K562 (cell line): ENCODE measurements around the gene EHBP1. TPM values are rescaled to one million over a fixed set of nuclear protein-coding genes. Genes with fewer than 3 reads are reported as not detected.

Source experiments
- ATAC-seq: fragments of 200-7000 bp; cut with Tn5 transposase; 3 replicates; pipeline ENCODE4 v1.9.1; 2020; ENCODE audit warnings: moderate library complexity
- BruUV-seq: library from RNA; stranded (reverse); fragments of 400-500 nt; replicated peaks from 2 replicates; lab custom pipeline; 2021; lab: Mats Ljungman, UMichigan
- CTCF ChIA-PET: fragments of 300-600 bp; formaldehyde crosslinking; extraction: SDS; loops from one replicate; lab custom pipeline; 2021; ENCODE audit warnings: low intra/inter-chr PET ratio; lab: Yijun Ruan, JAX
- POLR2A ChIA-PET: fragments of 300-600, 350-650 bp; sonication (Branson Sonifier 250); formaldehyde crosslinking; extraction: SDS; loops from one replicate; lab custom pipeline; 2021; ENCODE audit warnings: antibody characterized with exemption, inconsistent platforms; lab: Yijun Ruan, JAX
- DNase-seq, 4 experiments: peaks; one replicate each; pipeline versions ENCODE4 v3.0.0 to v3.0.0-alpha.2; 2011 to 2018; ENCODE audit warnings: low spot score in 3 of 4, mixed read lengths in 3 of 4; ENCODE audit errors: extremely low read depth in 1 of 4
- FAIRE-seq: peaks from 2 replicates; lab custom pipeline; 2011; peaks lifted over from hg19 to GRCh38; lab: Jason Lieb, UNC
- H2AFZ ChIP-seq: 2 replicates; pipeline ENCODE4 v1.6.0; 2011; ENCODE audit warnings: low read depth, low read length, control low read depth, inconsistent platforms
- H3K27ac ChIP-seq: fragments of 200-600 bp; 3 replicates; pipeline ENCODE4 v1.8.0; 2011; ENCODE audit warnings: low read depth, mild to moderate bottlenecking, control low read depth, inconsistent platforms, low read length, moderate library complexity, mixed read lengths; ENCODE audit errors: extremely low read depth
- H3K27me3 ChIP-seq, 2 experiments: fragments of 300-600 bp in 1 of 2; 2 replicates in 1 of 2; 3 replicates in 1 of 2; pipeline versions ENCODE4 v1.6.0 to v1.8.0; 2011; ENCODE audit warnings: inconsistent platforms in 2 of 2, low read length in 2 of 2, mild to moderate bottlenecking in 1 of 2, mixed read lengths in 1 of 2, moderate library complexity in 1 of 2; ENCODE audit not compliant: control insufficient read depth in 2 of 2, insufficient read depth in 2 of 2
- H3K36me3 ChIP-seq: fragments of 300-600 bp; 3 replicates; pipeline ENCODE4 v1.8.0; 2011; ENCODE audit warnings: mild to moderate bottlenecking, low read length, inconsistent platforms; ENCODE audit not compliant: control insufficient read depth, insufficient read depth
- H3K4me1 ChIP-seq, 2 experiments: fragments of 200-600 bp in 1 of 2; replicated peaks in 1 of 2; 2 replicates in 1 of 2; 3 replicates in 1 of 2; pipeline versions ENCODE4 v1.5.1 to v1.8.0; 2011; ENCODE audit warnings: inconsistent platforms in 2 of 2, low read length in 2 of 2, mild to moderate bottlenecking in 1 of 2, mixed read lengths in 1 of 2, moderate library complexity in 1 of 2; ENCODE audit not compliant: control insufficient read depth in 2 of 2, insufficient read depth in 2 of 2
- H3K4me2 ChIP-seq: 2 replicates; pipeline ENCODE4 v1.6.1; 2011; ENCODE audit warnings: low read length, control low read depth, inconsistent platforms, mixed read lengths; ENCODE audit not compliant: insufficient read depth
- H3K4me3 ChIP-seq: fragments of 200-600 bp; sonication (generic), shearing (Covaris generic); 2 replicates; pipeline ENCODE4 v1.5.1; 2016; ENCODE audit warnings: control low read depth, inconsistent platforms
- H3K79me2 ChIP-seq: fragments of 200-600 bp; 3 replicates; pipeline ENCODE4 v1.8.0; 2011; ENCODE audit warnings: low read length, inconsistent platforms; ENCODE audit not compliant: control insufficient read depth, insufficient read depth
- H3K9ac ChIP-seq, 2 experiments: 2 replicates each; pipeline versions ENCODE4 v1.6.0 to v1.6.1; 2011; ENCODE audit warnings: low read depth in 2 of 2, low read length in 2 of 2, control low read depth in 1 of 2, inconsistent platforms in 1 of 2, mild to moderate bottlenecking in 1 of 2, mixed read lengths in 1 of 2; ENCODE audit not compliant: insufficient read depth in 1 of 2
- H3K9me1 ChIP-seq: one replicate; pipeline ENCODE4 v1.6.0; 2011; ENCODE audit warnings: inconsistent platforms, mild to moderate bottlenecking, low read length, moderate library complexity; ENCODE audit not compliant: control insufficient read depth, insufficient read depth
- H3K9me3 ChIP-seq: replicated peaks from 2 replicates; pipeline ENCODE4 v1.5.1; 2011; ENCODE audit warnings: low read depth, low read length, inconsistent platforms; ENCODE audit not compliant: control insufficient read depth, insufficient read depth
- H4K20me1 ChIP-seq: replicated peaks from 2 replicates; pipeline ENCODE4 v1.6.1; 2011; ENCODE audit warnings: low read length, inconsistent platforms, mixed read lengths; ENCODE audit not compliant: control insufficient read depth, insufficient read depth
- GATAD2A ChIP-seq: fragments of 450-650 bp; IDR thresholded peaks from 2 replicates; pipeline ENCODE4 v1.6.1; 2017
- NR1H2 ChIP-seq: sonication (generic); formaldehyde crosslinking; IDR thresholded peaks from 2 replicates; pipeline ENCODE4 v1.4.0; 2020; ENCODE audit warnings: mild to moderate bottlenecking, missing genetic modification reagents
- POLR2G ChIP-seq: fragments of 200-400 bp; formaldehyde crosslinking; IDR thresholded peaks from 2 replicates; pipeline ENCODE4 v1.6.1; 2017; ENCODE audit warnings: low read depth, mild to moderate bottlenecking, antibody characterized with exemption, low read length, moderate library complexity
- PRMT5 ChIP-seq: sonication (generic); formaldehyde crosslinking; IDR thresholded peaks from 2 replicates; pipeline ENCODE4 v1.5.0; 2020; ENCODE audit warnings: missing genetic modification reagents
- SP2 ChIP-seq: IDR thresholded peaks from 2 replicates; pipeline ENCODE4 v1.6.1; 2011; ENCODE audit warnings: mild to moderate bottlenecking, low read depth, low read length, moderate library complexity; ENCODE audit not compliant: poor library complexity, severe bottlenecking; ENCODE audit errors: extremely low read depth
- U2AF1 ChIP-seq: fragments of 200-400 bp; formaldehyde crosslinking; optimal IDR thresholded peaks from 2 replicates; pipeline ENCODE3; 2017; ENCODE audit warnings: mild to moderate bottlenecking, low read depth, low read length, moderate library complexity
- ZNF143 ChIP-seq: sonication (generic); formaldehyde crosslinking; IDR thresholded peaks from 2 replicates; pipeline ENCODE4 v1.9.0; 2022; ENCODE audit warnings: mild to moderate bottlenecking, missing genetic modification reagents
- ZNF212 ChIP-seq: fragments of 450-650 bp; formaldehyde crosslinking; IDR thresholded peaks from 2 replicates; pipeline ENCODE4 v1.4.0; 2020; ENCODE audit warnings: mild to moderate bottlenecking
- WGBS: fragments of 100-300 bp; shearing (Covaris generic); methylation state at CpG from one replicate; pipeline ENCODE4 v1.1.6; 2016; ENCODE audit warnings: low coverage, mixed read lengths; ENCODE audit not compliant: insufficient coverage; ENCODE audit errors: missing lambda C conversion rate; 5-methylcytosine and 5-hydroxymethylcytosine counted together
- in situ Hi-C: fragments of 300-500 bp; cut with MboI; formaldehyde crosslinking; loops from 4 replicates; pipeline ENCODE4 v1.15.0; 2018; ENCODE audit warnings: inconsistent platforms, mixed read lengths
- intact Hi-C: fragments of 100-400 bp; cut with micrococcal nuclease; formaldehyde crosslinking; loops from 2 replicates; pipeline ENCODE4 v1.14.2; 2022
- polyA plus RNA-seq, 8 experiments: library from polyadenylated mRNA; depleted of rRNA in 4 of 8; stranded (reverse) in 5 of 8; unstranded in 3 of 8; fragments of >200 nt; fragmentation: Nextera tagmentation in 2 of 8; fragmentation: Illumina TruSeq in 1 of 8; extraction: Ambion mirVana in 2 of 8; extraction: Trizol in 1 of 8; gene quantifications; 2 replicates each; pipeline versions ENCODE4 v1.2.1 to v1.2.3, GENCODE V29; 2011 to 2014; ENCODE audit warnings: inconsistent platforms in 1 of 8, missing spikeins in 1 of 8
- total RNA-seq, 7 experiments: library from RNA; depleted of rRNA in 6 of 7; stranded (reverse); fragments of >200 nt in 6 of 7; fragmentation: Illumina TruSeq in 2 of 7; extraction: Trizol in 2 of 7; gene quantifications; 2 replicates each; pipeline versions ENCODE4 v1.2.1 to v1.2.3, GENCODE V29; 2011 to 2021; ENCODE audit warnings: low replicate concordance in 1 of 7

The EHBP1 gene
- total and polyA plus RNA-seq, 9 of the 15 experiments (the other 6 are each of a cell fraction or from before 2014, with no cell fraction given) = 8.9 to 26.6 (median 19.3) TPM

GRCh38 chr2:62661263-62661635, 44.3 kb upstream of the EHBP1 start:
- Histone ChIP-seq H3K9me3 (no peaks in the 10 kb centered on the region), H3K4me3 (no peak overlapping the region), H3K27ac (no peak overlapping the region), H3K4me1 (no peaks in the 10 kb centered on the region), H3K36me3 (no peaks in the 10 kb centered on the region), H3K9me1 (no peaks in the 10 kb centered on the region), H3K79me2 (no peaks in the 10 kb centered on the region), H3K27me3 (peaks cover 0 to 7% of the 10 kb centered on the region in 2 experiments; a peak in 4 of 5 replicates), H2AFZ (no peak overlapping the region), H3K4me2 (no peak overlapping the region), H4K20me1 (no peaks in the 10 kb centered on the region), H3K9ac (no peak overlapping the region)
- no peak for DNase-seq
- FAIRE-seq = no peak
- in situ Hi-C loops (no loop called here), intact Hi-C loops (no loop called here)
- ChIA-PET POLR2A (interaction anchor here (0.7 kb wide), 1 partner anchor 851 kb away, joined by 3 read pairs; no protein-coding TSS in a partner anchor), CTCF (no interaction called here)
- TF ChIP-seq ZNF212 (CRISPR knock-in tag) = no peak
- no peak for TF ChIP-seq U2AF1
- TF ChIP-seq GATAD2A = no peak
- TF ChIP-seq PRMT5 (CRISPR knock-in tag) = no peak
- TF ChIP-seq NR1H2 (CRISPR knock-in tag) = no peak
- TF ChIP-seq POLR2G = no peak
- no peak for TF ChIP-seq ZNF143 (CRISPR knock-in tag)
- no peak for TF ChIP-seq SP2
- BruUV-seq = no TSS peak
- no peak for ATAC-seq
- 2% methylated on average over 3 of the region's 3 CpGs for WGBS
